ENCODE data around the gene TOE1.
"Not testable (repeated sequence)": the region's sequence is repeated elsewhere in the genome, so short reads cannot be mapped to it uniquely, and the experiment has no call there.

The TOE1 gene

DNA sequence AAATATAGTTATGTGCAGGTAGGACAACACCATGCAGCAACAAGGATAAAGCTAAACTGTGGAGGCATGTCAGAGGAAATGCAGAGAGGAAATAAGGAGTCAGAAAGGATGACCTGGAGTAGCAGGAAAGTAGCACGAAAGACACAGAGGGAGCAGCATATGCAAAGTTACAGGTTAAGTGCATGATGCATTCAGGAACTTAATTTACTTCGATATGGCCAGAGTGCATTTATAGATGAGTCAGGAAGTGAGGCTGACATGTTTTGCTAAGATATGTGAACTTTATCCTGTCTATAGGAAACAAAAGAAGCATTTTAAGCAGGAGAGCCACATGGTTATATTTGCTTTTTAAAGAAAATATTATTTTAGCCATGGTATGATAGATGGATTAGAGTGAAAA is 15.7 kb downstream of the TOE1 start:
- DNase-seq: no peak

DNA sequence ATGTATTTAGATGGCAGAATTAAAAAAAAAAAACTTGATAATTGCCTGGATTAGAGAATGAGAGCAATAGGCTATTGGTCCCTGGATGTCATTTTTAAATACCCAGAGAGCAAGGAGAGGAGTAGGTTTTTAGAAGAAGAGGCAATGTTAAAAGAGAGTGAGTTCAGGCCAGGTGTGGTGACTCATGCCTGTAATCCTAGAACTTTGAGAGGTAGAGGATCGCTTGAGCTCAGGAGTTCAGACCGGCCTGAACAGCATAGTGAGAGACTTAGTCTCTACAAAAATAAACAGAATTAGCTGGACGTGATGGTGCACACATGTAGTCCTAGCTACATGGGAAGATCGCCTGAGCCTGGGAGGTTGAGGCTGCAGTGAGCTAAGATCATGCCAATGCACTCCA is 16.2 kb downstream of the TOE1 start:
- no peak for DNase-seq

DNA sequence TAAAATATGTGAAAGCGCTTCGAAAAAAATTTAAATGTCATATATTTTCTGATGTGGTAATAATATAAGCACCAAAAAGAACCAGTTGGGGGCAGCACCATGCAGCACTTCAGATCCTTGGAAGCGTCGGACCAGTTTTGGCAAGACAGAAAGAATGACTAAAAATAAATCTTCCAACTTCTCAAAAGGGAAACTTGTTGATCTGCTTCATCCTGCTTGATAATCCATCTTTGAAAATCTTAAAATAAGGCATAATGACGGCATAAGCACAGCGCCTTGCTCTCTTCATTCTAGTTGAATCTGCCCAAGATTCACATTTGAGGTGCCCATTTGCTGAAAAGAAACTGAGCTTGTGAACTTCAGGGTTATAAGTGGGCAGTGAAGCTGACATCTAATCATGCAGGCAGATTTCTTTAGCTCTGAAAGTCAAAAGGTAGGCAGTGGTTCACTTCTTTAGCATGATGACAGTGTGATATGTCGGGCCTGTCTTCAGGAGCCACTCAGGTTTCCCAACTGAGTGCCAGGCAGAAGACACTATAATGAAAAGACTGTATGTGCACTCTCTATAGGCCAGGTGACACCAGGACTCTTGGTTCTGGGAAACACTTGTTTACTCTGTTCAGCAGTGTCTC is 20.0 kb downstream of the TOE1 start:
- peak; percentile 56 for DNase-seq

- not testable (repeated sequence) for DNase-seq
Measured at GRCh38 chr1:45360981-45361380, 21.0 kb downstream of the TOE1 start.

- DNase-seq: no peak
Measured at GRCh38 chr1:45364294-45364693, 24.3 kb downstream of the TOE1 start.

DNA sequence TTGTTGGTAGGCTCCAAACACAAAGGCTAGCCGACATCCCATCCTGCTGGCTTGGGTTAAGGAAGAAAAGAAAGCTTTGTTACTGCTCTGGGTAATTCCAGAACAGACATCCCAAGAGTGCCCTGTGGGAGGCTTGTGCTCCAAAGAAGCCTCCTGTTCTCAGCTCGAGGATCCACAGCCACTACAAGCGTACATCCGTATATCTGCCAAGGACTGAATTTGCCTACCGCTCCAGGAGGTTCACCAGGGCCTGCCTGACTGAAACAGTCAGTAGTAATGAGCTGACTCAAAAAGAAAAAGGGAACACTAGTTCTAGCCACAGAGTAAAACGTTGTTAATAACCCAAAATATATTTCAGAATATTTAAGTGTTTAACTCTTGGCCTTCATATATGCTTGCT is 25.1 kb downstream of the TOE1 start:
- DNase-seq: no peak

DNA sequence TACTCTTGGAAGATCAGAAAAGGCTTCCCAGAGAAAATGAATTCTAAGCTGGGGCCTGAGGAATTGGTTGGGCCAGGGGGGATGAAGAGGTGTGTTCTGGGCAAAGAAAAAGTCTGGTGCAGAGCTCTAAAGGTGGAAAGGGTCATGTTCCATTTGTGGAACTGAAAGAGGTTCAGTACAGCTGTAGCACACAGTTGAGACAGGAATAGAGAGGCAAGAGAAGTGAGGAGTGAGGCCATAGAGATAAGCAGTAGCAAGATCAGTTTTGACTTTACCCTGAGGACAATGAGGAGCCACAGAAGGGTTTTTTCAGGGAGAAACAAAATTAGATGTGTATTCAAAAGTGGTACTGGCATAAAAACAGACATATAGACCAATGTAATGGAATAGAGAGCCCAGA is 30.6 kb downstream of the TOE1 start:
- no peak for DNase-seq

GRCh38 chr1:45373573-45373972 is 33.6 kb downstream of the TOE1 start:
- no peak for DNase-seq

DNA sequence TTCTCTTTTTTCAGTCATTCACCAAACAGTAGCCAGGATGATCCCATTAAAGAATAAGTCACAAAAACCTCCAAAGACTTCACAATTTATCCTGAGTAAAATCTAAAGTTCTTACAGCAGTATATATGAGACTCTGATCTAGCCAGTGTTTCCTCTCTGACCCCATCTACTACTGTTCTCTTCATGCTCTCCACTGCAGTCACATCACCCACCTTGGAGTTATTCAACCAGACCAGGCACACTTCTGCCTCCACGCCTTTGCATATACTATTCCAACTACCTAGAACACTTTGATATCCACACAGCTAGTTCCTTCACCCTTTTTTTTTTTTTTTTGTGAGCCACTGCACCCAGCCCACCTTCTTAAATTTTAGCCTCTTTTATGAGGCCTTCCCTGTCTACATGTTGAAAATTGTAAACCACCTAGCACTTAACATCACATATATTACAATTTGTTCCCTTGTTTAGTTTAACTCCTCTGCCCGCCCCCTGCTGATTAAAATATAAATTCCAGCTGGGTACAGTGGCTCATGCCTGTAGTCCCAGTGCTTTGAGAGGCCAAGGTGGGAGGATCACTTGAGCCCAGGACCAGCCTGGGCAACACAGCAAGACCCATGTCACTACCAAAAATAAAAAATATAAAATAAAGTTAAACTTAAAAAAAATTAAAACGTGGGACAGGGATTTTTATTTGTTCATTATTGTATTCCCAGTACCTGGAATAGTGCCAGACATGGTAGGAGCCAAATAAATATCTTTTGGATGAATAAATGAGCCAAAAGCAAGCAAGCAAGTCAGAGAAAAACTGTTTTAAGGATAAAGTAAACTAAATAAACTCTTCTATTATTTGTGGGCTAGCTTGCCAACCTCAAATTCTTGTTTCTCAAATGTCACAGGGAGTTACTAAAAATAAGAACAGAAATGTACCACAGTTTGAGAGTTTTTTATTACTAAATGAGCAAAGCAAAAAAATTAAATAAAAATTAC is 35.4 kb downstream of the TOE1 start:
- DNase-seq: no peak

DNA sequence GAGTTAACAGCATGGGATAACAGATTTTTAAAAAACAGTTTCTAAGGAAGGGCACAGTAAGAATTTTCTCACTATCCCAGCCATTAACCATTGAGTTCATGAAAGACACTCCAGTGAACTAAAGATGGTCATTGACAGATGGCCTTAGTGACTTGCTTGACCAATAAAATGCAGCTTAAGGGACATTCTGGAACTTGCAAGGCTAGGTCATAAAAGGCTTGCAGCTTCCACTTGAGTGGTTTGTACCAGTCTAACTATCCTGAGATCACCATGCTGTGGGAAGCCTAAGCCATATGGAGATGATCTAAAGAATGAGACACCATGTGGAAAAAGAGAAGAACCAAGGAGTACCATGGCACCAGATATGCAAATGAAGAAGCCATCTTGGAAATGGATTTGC is 38.2 kb downstream of the TOE1 start:
- DNase-seq: no peak

DNA sequence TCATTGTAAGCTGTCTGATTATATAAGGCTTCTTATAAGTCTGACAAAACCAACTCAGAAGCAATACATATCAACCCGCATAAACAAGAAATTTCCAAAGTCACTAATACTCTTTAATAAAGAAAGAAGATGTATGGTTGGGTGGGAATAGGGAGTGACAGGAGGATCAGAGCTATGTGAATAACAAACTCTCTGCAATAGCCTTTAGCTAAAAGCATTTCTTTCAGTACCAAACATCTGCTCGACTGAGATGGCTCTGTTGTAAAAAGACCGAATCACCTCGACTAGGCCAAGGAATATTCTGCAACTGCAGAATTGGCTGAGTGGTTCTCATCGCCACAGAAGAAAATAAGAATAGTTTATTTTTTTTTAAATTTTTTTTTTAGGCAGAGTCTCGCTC is 39.6 kb downstream of the TOE1 start:
- DNase-seq: no peak

- DNase-seq: no peak
Measured at GRCh38 chr1:45380125-45380524, 40.2 kb downstream of the TOE1 start.

GRCh38 chr1:45380730-45381129 is 40.8 kb downstream of the TOE1 start:
- DNase-seq: no peak

- no peak for DNase-seq
Measured at GRCh38 chr1:45381243-45381642, 41.3 kb downstream of the TOE1 start.

DNA sequence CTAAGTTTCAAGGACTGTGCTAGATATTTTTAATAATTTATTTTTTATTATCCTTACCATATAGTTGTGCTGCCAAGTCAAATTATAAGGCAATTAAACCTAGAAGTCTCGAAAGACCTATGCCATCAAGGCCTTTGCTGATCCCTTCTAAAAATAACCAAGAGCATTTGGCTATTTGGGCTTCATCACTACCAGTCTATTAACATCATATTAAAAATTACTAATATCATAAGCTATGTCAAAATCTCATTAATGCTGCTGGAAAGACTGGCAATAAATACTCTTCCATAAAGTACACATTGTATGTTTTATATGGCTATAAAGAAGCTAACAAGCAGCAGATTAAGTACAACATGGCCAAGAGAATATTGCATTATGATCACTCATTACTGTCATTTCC is 43.2 kb downstream of the TOE1 start:
- DNase-seq: no peak

DNA sequence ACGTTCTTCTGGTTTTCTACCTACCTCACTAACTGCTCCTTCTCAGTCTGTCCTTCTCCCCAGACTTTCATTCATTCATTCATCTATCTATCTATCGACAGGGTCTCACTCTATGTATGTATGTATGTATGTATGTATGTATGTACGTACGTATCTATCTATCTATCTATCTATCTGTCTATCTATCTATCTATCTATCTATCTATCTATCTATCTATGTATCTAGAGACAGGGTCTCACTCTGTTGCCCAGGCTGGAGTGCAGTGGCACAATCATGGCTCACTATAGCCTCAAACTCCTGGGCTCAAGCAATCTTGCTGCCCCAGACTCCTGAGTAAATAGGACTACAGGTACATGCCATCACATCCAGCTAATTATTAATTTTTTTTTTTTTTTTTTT is 44.2 kb downstream of the TOE1 start:
- not testable (repeated sequence) for DNase-seq

DNA sequence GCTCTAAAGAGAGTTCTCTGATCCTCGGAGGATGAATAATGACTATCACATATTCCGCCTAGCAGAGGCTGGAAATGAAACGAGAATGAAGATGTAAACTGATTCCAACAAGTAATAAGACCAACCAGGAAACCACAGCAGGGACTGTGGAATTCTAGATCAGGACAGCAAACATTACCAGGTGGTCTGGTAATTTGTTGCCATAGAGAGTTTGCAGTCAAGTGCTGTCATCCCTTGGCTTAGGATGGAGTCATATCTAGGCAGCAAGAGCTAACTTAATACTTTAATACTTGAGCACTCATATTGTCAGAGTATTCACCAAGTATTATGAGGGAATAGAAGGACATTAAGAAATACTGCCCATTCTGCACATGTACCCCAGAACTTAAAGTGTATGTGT is 45.3 kb downstream of the TOE1 start:
- no peak for DNase-seq

- no peak for DNase-seq
Measured at GRCh38 chr1:45386219-45386618, 46.2 kb downstream of the TOE1 start.
